GM21367 (cell line): ENCODE measurements around the gene ANGPTL1.
"Not testable (repeated sequence)": the region's sequence is repeated elsewhere in the genome, so short reads cannot be mapped to it uniquely, and the experiment has no call there.

Experiments
- ATAC-seq: cut with Tn5 transposase; IDR thresholded peaks from one replicate; pipeline ENCODE4 v1.9.1; 2021; ENCODE audit not compliant: unreplicated experiment

ANGPTL1 gene

DNA sequence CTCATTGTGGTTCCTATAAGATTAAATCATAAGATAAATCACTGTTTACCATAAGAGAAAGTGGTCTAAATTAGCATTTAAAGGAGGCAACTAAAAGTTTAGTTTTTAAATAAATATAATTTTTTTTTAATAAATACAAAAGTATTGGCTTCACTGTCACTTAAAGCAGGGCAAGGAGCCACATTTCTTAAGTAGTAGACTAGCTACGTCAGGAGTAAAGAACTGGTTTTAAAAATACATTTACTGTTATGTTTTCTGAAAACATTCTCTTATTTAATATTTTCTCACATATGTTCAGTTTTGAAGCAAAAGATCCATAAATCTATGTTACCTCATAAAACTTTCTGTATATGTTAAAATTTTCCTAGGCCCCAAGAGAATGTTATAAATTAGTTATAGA, 2.2 kb downstream of the ANGPTL1 start:
- no peak for ATAC-seq

DNA sequence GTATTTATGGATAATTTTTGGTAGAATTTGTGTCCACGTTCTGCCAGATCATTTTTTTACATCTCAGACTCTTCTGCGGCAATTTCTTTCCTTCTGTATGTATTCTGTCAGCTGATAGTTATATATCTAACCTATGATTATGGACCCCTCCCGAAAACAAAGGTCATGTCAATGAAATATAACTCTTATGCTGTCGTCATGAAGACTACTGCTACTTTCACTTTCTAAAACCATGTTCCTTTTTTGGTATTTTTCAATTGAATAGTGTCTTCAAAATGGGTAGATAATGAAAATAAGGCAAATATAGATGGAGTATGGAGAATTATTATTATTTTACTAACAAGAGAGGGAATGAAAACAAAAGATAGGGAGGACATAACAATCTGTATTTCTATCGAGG, 3.2 kb downstream of the ANGPTL1 start:
- ATAC-seq = no peak

DNA sequence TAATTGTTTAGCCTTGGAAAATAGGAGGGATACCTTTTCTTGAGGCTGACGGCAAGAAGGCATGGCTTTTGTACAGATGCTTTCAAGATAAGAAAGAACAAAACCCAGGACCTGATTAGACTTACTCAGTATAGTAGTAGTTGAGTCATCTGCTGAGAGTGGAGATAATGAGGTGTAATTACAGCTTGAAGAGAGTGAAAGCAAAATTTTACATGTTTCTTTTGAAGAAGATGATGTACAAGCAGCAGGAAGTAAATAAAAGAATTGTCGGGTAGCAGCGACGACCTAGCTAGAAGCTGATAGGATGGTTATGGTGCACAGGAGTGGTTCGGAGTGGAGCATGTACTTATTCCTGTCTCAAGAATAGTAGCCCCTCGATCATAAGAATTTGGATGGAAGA, 6.6 kb downstream of the ANGPTL1 start:
- no peak for ATAC-seq

DNA sequence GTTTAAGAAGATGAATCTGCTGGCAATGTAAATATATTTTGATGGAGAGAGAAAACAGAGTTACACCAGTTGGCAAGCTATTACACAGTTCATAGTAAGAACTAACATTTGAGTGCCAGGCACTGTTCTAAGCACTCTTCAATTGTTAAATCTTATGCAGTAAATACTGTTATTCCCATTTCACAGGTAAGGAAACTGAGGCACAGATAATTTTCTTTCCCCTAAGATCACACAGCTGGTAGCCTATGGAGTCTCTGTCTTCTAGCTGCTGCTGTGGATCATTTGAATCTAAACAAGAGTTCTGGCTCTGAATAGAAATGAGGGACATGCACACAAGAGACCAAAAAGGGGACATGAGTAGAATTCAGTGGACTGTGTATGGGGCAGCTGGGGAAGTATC, 8.0 kb downstream of the ANGPTL1 start:
- ATAC-seq = no peak

DNA sequence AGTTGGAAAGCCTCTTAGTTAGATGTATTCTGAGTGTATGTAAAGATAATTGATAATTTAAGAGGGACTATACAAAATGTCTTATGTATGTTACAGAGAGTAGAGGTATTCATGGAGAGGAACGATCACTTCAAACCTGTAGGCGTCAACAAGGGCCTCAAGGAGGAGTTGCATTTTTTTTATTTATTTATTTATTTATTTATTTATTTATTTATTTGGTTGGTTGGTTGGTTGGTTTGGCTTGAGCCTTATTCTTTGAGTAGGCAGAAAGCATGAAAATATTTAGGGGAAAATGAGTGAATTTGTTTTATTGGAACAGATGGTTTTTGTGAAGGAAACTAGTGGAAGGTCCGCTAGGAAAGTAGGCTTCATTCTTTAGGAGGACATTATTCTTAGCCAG, 8.5 kb downstream of the ANGPTL1 start:
- no peak for ATAC-seq

DNA sequence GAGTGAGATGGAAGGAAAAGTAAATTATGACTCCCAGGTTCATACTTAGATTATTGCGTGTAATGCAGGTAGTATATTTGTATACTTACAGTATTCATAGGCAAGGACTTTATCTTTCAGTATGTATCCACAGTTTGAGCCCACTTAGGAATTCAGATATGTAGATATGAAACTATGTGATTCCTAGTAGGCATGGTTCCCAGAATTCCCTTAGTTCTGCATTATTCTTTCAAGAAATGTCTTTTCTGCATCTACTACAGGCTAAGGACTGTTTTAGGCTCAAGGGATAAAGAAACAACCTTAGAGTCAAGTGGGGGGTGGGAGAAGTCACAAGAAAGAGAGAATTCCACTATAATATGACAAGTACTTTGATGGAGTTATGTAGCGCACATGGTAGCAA, 13.8 kb downstream of the ANGPTL1 start:
- no peak for ATAC-seq

DNA sequence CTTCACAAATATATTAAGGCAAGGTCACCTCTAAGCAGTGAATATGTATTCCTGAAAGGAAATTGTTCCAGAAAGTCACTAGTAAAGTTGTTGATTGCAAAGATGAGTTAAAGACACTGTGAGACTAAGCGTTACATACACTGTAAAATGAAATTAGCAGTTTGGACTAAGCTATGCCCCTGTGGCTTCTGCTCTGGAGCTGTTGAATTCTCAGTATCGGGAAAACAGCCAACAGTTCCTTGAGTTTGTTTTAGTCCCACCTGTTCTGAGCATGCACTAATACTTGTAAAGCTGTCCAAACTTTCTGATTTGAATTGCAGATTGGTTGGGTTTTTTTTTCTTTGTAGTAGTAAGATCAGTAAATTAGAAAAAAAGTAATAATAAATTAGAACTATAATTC, 21.0 kb downstream of the ANGPTL1 start:
- ATAC-seq = no peak

DNA sequence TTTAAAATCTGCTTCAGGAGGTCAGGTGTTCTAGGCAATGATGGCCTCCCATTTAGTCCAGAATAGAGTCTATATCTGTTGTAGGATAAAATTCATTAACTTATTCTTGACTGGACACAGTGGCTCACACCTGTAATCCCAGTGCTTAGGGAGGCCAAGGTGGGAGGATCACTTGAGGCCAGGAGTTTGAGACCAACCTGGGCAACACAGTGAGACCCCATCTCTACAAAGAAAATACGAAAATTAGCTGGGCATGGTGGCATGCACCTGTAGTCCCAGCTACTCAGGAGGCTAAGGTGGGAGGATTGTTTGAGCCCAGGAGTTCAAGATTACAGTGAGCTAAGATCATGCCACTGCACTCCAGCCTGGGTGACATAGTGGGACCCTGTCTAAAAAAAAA, 23.0 kb downstream of the ANGPTL1 start:
- ATAC-seq = not testable (repeated sequence)

DNA sequence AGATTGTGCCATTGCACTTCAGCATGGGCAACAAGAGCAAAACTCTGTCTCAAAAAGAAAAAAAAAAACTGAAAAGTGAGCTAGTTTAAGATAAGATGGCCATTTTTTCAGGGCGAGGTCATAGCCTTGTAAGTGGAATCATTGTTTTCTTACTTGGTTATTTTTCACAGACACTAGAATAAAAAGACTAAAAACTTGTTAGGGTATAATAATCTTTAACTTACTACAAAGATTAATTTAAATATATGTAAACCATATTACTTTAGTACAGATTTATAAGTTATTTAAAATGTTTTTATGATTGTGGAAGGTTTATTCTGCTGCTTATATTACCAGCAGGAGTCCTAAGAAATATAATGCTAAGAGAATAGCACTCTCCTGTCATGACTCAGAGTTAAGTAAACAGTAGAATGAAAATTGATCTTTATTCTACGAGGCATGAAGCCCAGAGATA, 23.5 kb downstream of the ANGPTL1 start:
- no peak for ATAC-seq

DNA sequence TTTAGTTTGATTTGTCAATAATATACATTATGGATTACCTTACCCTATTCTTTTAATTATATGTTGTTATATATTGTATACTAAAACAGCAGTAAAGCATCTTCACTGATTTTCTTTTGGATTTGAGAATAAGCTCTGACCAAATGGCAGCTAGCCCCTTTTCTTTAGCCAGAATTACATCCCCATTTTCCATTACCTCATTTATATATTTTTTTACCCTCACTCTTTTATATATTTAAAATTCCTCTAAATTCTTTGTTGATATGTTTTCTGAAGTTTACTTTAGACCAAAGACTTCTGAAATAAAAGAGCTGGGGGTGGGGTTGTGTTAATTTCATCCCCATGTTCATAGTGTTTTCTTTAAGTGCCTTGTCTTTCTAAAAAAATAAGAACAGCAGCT, 24.6 kb downstream of the ANGPTL1 start:
- ATAC-seq = no peak

DNA sequence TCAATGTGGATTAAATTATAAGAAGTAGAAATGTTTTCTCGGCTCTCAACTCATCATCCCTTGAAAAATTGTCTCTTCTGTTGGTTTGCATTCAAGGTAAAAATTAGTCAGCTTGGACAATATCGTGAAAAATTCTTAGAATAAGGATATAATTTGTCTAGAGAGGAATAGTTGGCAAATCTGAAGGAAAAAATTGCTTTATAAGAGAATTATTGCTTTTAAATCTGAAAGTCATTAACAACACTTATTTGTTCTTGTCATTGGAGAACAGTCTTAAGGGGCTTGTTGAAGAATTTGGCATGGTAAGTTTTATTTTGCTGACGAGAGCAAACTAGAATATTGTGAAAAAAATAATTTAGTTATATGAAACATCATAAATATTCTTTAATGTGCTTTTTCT, 26.4 kb downstream of the ANGPTL1 start:
- no peak for ATAC-seq

DNA sequence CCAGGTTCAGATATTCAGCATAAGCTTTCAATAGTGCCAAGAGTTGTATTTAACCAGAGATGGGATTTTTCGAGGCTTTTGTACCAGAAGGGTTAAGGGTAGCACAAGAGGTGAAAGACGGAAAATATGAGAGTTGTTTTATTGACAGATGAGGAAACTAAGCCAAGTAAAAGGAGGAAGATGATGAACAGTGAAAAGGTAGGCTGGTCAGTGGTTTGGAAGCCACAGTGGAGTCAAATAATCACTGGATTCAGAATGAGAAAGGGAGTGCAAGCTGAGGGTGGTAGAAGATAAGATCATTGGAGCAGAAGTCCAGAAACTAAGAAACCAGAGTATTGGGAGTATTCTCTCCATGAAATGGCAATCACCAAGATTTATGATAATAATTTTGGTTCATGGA, 45.7 kb downstream of the ANGPTL1 start:
- ATAC-seq = no peak

DNA sequence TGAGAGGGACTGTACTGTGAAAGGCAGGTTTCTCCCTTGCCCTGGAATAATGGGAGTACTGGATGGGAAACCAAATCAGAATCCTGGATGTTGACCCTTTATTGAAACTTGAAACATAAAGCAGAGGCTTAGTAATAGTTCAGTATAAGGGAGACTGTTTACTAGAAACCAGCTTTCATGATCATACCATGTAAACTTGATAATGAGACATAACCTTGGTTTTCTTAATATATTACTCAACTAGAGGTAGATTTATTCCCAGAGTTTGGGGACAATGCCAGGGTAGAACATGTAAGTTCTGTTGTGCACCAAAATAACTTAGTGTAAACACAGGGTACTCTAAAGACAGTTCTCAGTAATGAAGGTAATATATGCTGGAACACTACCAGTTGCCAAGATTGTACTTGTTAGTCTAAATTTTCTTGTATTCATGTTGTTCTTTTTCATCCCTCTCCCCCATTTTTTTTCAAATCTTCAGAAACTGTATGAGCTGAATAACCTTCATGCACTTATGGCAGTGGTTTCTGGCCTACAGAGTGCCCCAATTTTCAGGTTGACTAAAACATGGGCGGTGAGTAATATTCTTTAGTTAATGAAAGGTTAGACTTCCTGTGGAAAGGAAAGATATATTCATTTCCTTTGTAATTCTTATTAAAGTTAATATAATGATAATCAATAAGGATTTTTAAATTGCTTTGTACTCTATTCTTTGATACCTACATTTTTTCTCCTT, 49.6 kb downstream of the ANGPTL1 start:
- no peak for ATAC-seq

DNA sequence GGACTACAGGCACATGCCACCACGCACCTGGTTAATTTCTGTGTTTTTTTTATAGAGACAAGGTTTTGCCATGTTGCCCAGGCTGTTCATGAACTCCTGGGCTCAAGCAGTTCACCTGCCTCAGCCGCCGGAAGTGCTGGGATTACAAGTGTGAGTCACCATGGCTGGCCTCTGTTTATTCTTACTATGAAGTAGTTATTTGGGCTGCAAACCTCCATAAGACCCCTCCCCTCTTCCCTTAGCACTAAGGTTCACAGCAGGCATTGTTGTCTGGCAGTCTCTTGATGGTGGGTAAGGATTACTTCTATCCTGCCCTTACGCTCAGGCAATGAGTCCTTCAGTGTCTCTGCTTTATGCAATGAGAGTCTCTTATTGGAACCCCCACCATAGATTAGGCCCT, 51.8 kb downstream of the ANGPTL1 start:
- no peak for ATAC-seq

DNA sequence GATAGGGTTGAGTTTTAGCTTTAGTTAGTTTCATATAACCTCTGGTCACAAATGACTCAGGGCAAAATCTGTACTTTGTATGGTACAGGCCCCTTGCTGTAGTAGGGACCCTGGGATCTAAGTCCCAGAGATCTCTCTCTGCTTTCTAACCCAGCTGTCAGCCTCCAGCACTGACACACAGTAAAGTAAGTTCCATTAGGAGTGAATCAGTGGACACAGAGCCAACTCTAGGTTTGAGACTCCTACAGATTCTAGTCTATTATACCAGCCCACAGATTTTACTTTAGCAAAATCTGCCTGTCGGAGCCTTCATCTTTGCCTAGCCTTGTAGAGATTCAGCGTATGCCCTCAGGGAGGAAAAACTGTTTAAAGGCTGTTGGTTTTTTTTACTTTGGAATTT, 52.5 kb downstream of the ANGPTL1 start:
- ATAC-seq = no peak

DNA sequence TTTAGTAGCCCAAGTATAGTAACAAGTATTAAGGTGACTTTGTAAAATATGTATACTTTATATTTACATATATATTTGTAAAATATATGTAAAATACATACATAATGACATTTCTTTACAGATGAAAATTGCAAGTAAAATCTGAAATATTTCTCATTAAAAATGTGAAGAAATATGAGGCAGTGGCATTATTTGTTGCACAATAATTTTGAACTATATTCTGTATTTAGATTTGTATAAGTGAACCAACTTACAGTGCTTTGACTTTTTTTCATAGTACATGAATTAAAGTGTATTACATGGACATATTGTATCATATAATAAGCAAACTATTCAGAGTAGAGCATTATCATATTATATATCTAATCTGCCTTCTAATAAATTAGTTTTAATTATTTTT, 60.3 kb downstream of the ANGPTL1 start:
- ATAC-seq = no peak

DNA sequence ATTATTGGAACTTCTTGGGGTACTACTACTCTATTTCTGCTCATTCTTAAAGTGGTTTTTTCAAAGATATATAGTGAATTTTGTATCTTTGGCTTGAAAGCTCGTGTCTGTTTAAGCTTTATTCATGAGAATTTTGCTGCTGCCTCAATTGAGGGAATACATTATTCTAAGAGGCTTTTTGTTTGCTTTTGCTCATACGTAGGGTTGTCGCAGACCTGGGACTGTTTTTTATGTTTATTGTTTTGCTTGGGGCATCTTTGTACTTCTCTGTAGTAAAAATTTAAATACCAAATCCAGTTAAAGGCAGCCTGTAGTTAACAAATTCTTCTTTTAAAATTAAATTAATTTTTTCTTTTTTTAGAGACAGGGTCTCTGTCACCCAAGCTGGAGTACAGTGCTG, 62.3 kb downstream of the ANGPTL1 start:
- ATAC-seq = no peak

DNA sequence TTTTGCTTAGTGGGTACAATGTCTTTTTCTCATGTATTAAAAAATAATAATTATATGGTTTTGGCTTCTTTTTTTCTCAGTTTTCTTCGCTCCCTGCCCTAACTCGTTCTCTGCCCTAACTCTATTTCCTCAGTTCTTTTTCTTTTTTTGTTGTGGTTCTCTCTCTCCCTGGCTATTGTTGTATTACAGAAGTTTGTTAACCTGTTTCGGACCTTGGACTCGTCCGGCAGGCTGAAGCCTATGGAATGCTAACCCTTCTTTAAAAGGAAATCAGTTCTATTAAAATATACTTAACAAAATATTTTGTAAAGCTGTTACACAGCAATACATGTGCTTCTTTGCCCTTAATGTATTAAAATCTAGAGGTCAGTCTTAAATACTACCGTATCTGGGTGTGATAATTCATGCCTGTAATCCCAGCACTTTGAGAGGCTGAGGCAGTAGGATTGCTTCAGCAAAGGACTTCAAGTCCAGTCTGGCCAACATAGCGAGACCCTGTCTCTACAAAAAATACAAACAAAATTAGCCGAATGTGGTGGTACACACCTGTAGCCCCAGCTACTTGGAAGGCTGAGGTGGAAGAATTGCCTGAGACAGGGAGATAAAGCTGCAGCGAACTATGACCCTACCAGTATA, 64.1 kb downstream of the ANGPTL1 start:
- ATAC-seq = no peak

DNA sequence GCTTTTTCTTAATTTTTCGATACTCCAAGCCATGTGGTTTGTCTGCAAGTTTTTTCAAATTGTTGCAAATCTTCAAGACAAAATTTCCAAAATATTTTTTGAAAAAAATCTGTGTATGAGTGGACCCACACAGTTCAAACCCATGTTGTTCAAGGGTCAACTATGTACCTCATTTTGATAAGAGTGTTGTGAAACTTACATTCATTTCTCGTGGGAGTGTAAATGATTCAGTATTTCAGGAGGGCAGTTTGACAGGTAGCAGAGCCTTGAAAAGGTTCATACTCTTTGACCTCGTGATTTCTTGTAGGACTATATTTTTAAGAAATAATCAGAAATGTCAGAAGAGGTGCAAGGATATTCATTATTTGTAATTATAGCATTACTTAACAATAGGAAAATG, 68.0 kb downstream of the ANGPTL1 start:
- no peak for ATAC-seq
